ENCODE data around the gene ANAPC2. TPM values are rescaled to one million over a fixed set of nuclear protein-coding genes. Genes with fewer than 3 reads are reported as not detected.
A peak's percentile ranks its signal among the peaks of the same experiment; 100 is the strongest.

Gene ANAPC2
- total RNA-seq, 1 donor from 2014 or later, result 18.9 TPM

- no peaks in the 10 kb centered on the region for H4K20me1 ChIP-seq (ENCODE audit: low read depth)
- Mint-ChIP-seq H3K9me3 (no peaks in the 10 kb centered on the region), H3K4me3 (peak within 1 kb of the TSS; percentile 87), H3K27ac (no peak within 1 kb of the TSS), H3K36me3 (no peaks in the 10 kb centered on the region), H3K27me3 (ENCODE audit: insufficient read depth, low read depth) (peaks cover 6% of the 10 kb centered on the region), H3K4me1 (peaks cover 3% of the 10 kb centered on the region)
- no peak within 1 kb of the TSS for H2AFZ ChIP-seq (replicated peaks)
- no peak within 1 kb of the TSS for H3K27ac ChIP-seq
- no peaks in the 10 kb centered on the region for H3K36me3 ChIP-seq
- no peaks in the 10 kb centered on the region for H3K79me2 ChIP-seq (ENCODE audit: low read depth)
- peak within 1 kb of the TSS; percentile 65 for H3K4me3 ChIP-seq
- peaks cover 13% of the 10 kb centered on the region for H3K4me1 ChIP-seq
- H3K4me2 ChIP-seq, result peak within 1 kb of the TSS; percentile 81
- DNase-seq (ENCODE audit: low spot score), result no peak
- peaks cover 12% of the 10 kb centered on the region for H3F3A ChIP-seq (ENCODE audit: low read depth)
- H3K27me3 ChIP-seq, result peaks cover 25% of the 10 kb centered on the region
- H3K9ac ChIP-seq, result peak within 1 kb of the TSS; percentile 66
- no peaks in the 10 kb centered on the region for H3K9me3 ChIP-seq (ENCODE audit: low read depth)
- no peak for TF ChIP-seq EZH2 (IDR thresholded peaks at IDR 0.05)
Measured at GRCh38 chr9:137224830-137225694, 36.7 kb upstream of the ANAPC2 start, which contains the start of gene CYSRT1. TSS of gene CYSRT1 (plus strand) at chr9:137225174. CDS start at chr9:137225622, 448 bp downstream.

DNA sequence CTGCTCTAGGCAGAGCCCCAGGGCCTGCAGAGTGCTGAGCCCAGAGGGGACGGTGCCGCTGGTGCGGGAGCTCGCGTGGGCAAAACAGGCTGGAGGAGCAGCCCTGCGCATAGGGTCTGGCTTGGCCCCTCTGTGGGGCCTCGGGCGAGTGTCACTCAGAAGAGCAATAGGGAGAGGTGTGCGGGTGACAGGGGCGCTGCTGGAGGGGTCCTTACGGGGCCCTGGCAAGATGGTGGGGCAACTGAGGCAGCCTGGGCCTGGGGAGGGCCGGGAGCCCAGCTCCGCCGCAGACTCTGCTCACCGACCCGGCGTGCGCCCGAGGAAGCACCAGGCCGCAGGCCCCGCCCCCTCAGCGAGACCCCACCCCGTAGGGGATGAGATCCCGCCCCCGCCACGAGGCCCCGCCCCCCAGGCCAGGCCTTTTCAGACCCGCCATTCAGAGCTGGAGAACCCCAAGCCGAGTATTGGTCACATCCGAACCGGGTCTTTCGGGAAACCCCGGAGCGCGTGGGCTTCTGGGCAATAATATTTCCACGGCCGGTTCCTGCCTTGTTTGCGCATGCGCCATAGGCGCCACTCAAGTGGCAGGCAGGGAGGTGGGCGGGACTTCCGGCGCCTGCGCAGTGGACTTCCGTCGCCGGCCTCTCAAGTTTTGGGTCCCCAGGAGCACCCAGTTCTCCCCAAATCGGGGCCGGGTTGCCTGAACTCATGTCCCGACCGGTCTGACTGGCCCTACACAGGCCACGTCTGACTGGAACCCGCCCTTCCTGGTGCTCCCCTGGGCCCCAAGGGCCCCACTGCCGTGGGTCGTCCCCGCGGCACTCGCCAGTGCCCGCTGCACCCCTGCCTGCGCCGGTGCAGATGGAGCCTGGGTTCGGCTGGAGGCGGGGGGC is 35.0 kb upstream of the ANAPC2 start:
- TF ChIP-seq, protein P1, sequence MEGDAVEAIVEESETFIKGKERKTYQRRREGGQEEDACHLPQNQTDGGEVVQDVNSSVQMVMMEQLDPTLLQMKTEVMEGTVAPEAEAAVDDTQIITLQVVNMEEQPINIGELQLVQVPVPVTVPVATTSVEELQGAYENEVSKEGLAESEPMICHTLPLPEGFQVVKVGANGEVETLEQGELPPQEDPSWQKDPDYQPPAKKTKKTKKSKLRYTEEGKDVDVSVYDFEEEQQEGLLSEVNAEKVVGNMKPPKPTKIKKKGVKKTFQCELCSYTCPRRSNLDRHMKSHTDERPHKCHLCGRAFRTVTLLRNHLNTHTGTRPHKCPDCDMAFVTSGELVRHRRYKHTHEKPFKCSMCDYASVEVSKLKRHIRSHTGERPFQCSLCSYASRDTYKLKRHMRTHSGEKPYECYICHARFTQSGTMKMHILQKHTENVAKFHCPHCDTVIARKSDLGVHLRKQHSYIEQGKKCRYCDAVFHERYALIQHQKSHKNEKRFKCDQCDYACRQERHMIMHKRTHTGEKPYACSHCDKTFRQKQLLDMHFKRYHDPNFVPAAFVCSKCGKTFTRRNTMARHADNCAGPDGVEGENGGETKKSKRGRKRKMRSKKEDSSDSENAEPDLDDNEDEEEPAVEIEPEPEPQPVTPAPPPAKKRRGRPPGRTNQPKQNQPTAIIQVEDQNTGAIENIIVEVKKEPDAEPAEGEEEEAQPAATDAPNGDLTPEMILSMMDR (IDR thresholded peaks at IDR 0.05), result no peak
- peak; percentile 62 for TF ChIP-seq EZH2 (IDR thresholded peaks at IDR 0.05)
- TF ChIP-seq EZH2phosphoT487 (IDR thresholded peaks at IDR 0.05), result peak; percentile 3
- Histone ChIP-seq H3K4me2 (peak overlapping the region; percentile 81), H4K20me1 (ENCODE audit: low read depth) (no peaks in the 10 kb centered on the region), H3K27ac (no peak overlapping the region), H2AFZ (replicated peaks) (peak overlapping the region; percentile 29), H3F3A (ENCODE audit: low read depth) (peaks cover 12% of the 10 kb centered on the region), H3K9ac (peak overlapping the region; percentile 66), H3K9me3 (ENCODE audit: low read depth) (no peaks in the 10 kb centered on the region), H3K4me3 (peak overlapping the region; percentile 65), H3K36me3 (no peaks in the 10 kb centered on the region), H3K4me1 (peaks cover 13% of the 10 kb centered on the region), H3K79me2 (ENCODE audit: low read depth) (no peaks in the 10 kb centered on the region), H3K27me3 (peaks cover 25% of the 10 kb centered on the region)
- Mint-ChIP-seq H3K4me3 (peak overlapping the region; percentile 87), H3K9me3 (no peaks in the 10 kb centered on the region), H3K27ac (no peak overlapping the region), H3K4me1 (peaks cover 3% of the 10 kb centered on the region), H3K27me3 (ENCODE audit: insufficient read depth, low read depth) (peaks cover 6% of the 10 kb centered on the region), H3K36me3 (no peaks in the 10 kb centered on the region)
- peak; percentile 98 for DNase-seq (ENCODE audit: low spot score)

DNA sequence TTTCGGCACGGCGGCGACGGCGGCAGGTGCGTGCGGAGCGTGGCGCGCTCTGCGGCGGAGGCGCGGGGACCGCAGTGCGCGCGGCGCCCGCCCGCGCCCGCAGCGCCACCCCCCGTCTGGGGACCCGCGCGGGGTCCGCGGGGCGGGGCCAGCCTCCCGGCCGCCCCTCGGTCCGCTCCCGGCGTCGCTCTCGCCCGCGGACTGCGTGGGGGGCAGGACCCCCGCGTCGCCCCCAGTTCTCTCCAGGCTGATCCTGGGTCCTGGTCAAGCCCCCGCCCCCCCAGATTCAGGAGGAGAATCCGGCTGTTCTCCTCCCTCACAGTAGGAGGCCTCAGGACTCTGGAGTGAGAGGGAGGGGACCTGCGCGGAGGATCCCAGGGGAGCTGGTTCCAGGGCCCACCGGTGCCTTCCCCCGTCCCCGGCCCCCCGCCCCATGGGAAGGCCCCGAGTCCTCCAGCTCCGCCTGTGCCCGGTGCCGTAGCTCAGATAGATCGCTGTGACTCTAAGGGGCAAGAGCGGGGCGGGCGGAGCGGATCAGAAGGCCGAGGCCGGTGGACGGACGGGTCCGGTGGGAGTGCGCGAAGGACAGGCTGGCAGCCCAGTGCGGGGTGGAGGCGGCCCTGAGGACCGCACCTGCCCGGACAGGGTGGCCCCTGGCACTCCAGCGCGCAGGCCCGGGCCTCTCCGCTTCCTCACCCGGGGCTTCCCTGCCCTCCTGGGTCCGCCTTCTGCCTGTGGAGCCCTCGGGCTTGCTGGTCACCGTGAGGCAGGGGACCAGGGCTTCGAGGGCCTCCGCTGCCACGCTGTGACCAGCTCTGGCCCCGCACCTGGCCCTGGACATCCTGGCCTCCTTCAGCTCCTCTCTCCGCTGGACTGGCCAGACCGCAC is 34.1 kb upstream of the ANAPC2 start, which contains the start of gene RNF208:
RNF208 (minus strand) TSS at position 51 of the 888 bp plus-strand sequence. CDS start 1,028 bp downstream, outside the sequence.
- Histone ChIP-seq H3K4me3 (peak within 1 kb of the TSS; percentile 65), H3K27ac (no peak within 1 kb of the TSS), H3K4me1 (peaks cover 13% of the 10 kb centered on the region), H3K79me2 (ENCODE audit: low read depth) (no peaks in the 10 kb centered on the region), H3K9me3 (ENCODE audit: low read depth) (no peaks in the 10 kb centered on the region), H3F3A (ENCODE audit: low read depth) (peaks cover 12% of the 10 kb centered on the region), H2AFZ (replicated peaks) (no peak within 1 kb of the TSS), H3K9ac (no peak within 1 kb of the TSS), H3K4me2 (peak within 1 kb of the TSS; percentile 92), H4K20me1 (ENCODE audit: low read depth) (peaks cover 6% of the 10 kb centered on the region), H3K36me3 (no peaks in the 10 kb centered on the region), H3K27me3 (peaks cover 25% of the 10 kb centered on the region)
- no peak within 1 kb of the TSS for H3K27ac Mint-ChIP-seq
- H3K27me3 Mint-ChIP-seq (ENCODE audit: insufficient read depth, low read depth), result peaks cover 3% of the 10 kb centered on the region
- DNase-seq (ENCODE audit: low spot score), result peak; percentile 61
- no peaks in the 10 kb centered on the region for H3K4me1 Mint-ChIP-seq
- H3K36me3 Mint-ChIP-seq, result no peaks in the 10 kb centered on the region
- TF ChIP-seq, protein P1 (IDR thresholded peaks at IDR 0.05), result no peak
- TF ChIP-seq EZH2 (IDR thresholded peaks at IDR 0.05), result peak; percentile 58
- peak; percentile 38 for TF ChIP-seq EZH2phosphoT487 (IDR thresholded peaks at IDR 0.05)
- peak within 1 kb of the TSS; percentile 87 for H3K4me3 Mint-ChIP-seq
- H3K9me3 Mint-ChIP-seq, result no peaks in the 10 kb centered on the region
